GM18526 (cell line): ENCODE data around the gene NDUFV3.

ENCODE experiments used
- POLR2A ChIP-seq: IDR thresholded peaks from 3 replicates; pipeline ENCODE4 v1.6.1; 2011; ENCODE audit not compliant: insufficient read length; ENCODE audit errors: extremely low read depth

The NDUFV3 gene

GRCh38 chr21:42853621-42854020, 39.5 kb upstream of the NDUFV3 start:
- no peak for TF ChIP-seq POLR2A

- no peak for TF ChIP-seq POLR2A
Measured at GRCh38 chr21:42854246-42855010, 38.7 kb upstream of the NDUFV3 start.

- no peak for TF ChIP-seq POLR2A
Measured at GRCh38 chr21:42855171-42855936, 37.8 kb upstream of the NDUFV3 start.

- TF ChIP-seq POLR2A, result no peak
Measured at GRCh38 chr21:42855937-42856335, 37.2 kb upstream of the NDUFV3 start.

GRCh38 chr21:42857216-42857615, 35.9 kb upstream of the NDUFV3 start:
- no peak for TF ChIP-seq POLR2A

GRCh38 chr21:42858185-42858847, 34.8 kb upstream of the NDUFV3 start:
- no peak for TF ChIP-seq POLR2A

- no peak for TF ChIP-seq POLR2A
Measured at GRCh38 chr21:42858957-42859890, 33.9 kb upstream of the NDUFV3 start.

- TF ChIP-seq POLR2A, result no peak
Measured at GRCh38 chr21:42859891-42860230, 33.2 kb upstream of the NDUFV3 start.

GRCh38 chr21:42860345-42860744, 32.8 kb upstream of the NDUFV3 start:
- no peak for TF ChIP-seq POLR2A

GRCh38 chr21:42861311-42861847, 31.7 kb upstream of the NDUFV3 start:
- TF ChIP-seq POLR2A, result no peak

GRCh38 chr21:42861848-42862400, 31.2 kb upstream of the NDUFV3 start:
- no peak for TF ChIP-seq POLR2A

GRCh38 chr21:42862774-42863503, 30.2 kb upstream of the NDUFV3 start:
- TF ChIP-seq POLR2A, result no peak

GRCh38 chr21:42863504-42863870, 29.6 kb upstream of the NDUFV3 start:
- no peak for TF ChIP-seq POLR2A

- TF ChIP-seq POLR2A, result no peak
Measured at GRCh38 chr21:42864286-42864685, 28.8 kb upstream of the NDUFV3 start.
